GM23338 (cell line): ENCODE results near the gene C17orf114.

Experiments used
- ATAC-seq: fragments of 200-7000 bp; cut with Tn5 transposase; 3 replicates; pipeline ENCODE4 v1.9.1; 2020
- DNase-seq: peaks from one replicate; pipeline ENCODE4 v3.0.0-alpha.2; 2015; ENCODE audit warnings: low spot score
- H2AFZ ChIP-seq: fragments of 200-600 bp; sonication (generic); 2 replicates; pipeline ENCODE4 v1.8.0; 2016; ENCODE audit warnings: antibody characterized with exemption, mild to moderate bottlenecking, moderate library complexity
- H3F3A ChIP-seq: fragments of 200-600 bp; sonication (generic); replicated peaks from 2 replicates; pipeline ENCODE4 v1.8.0; 2017; ENCODE audit warnings: antibody characterized with exemption, mixed run types, low read depth
- H3K27ac ChIP-seq: fragments of 200-600 bp; sonication (generic); 2 replicates; pipeline ENCODE4 v1.6.1; 2016; ENCODE audit warnings: low read depth
- H3K27me3 ChIP-seq: fragments of 200-600 bp; sonication (generic); 2 replicates; pipeline ENCODE4 v1.8.0; 2016; ENCODE audit warnings: mild to moderate bottlenecking, mixed run types, moderate library complexity; ENCODE audit not compliant: insufficient read depth
- H3K36me3 ChIP-seq: fragments of 200-600 bp; sonication (generic); 2 replicates; pipeline ENCODE4 v1.8.0; 2016; ENCODE audit warnings: mild to moderate bottlenecking; ENCODE audit not compliant: insufficient read depth
- H3K4me1 ChIP-seq: fragments of 200-600 bp; sonication (generic); 2 replicates; pipeline ENCODE4 v1.8.0; 2016; ENCODE audit warnings: mild to moderate bottlenecking, moderate library complexity; ENCODE audit not compliant: insufficient read depth
- H3K4me2 ChIP-seq: fragments of 200-600 bp; sonication (generic); 2 replicates; pipeline ENCODE4 v1.7.1; 2017; ENCODE audit warnings: mixed run types
- H3K4me3 ChIP-seq: fragments of 200-600 bp; sonication (generic); 2 replicates; pipeline ENCODE4 v1.6.1; 2016; ENCODE audit warnings: mixed run types
- H3K79me2 ChIP-seq: fragments of 200-600 bp; sonication (generic); replicated peaks from 2 replicates; pipeline ENCODE4 v1.8.0; 2017; ENCODE audit warnings: mild to moderate bottlenecking; ENCODE audit not compliant: insufficient read depth
- H3K9me2 ChIP-seq: fragments of 200-600 bp; sonication (generic); 2 replicates; pipeline ENCODE4 v1.8.0; 2017; ENCODE audit not compliant: insufficient read depth
- H4K20me1 ChIP-seq: fragments of 200-600 bp; sonication (generic); replicated peaks from 2 replicates; pipeline ENCODE4 v1.8.0; 2017; ENCODE audit warnings: mild to moderate bottlenecking; ENCODE audit not compliant: insufficient read depth
- H3K27ac Mint-ChIP-seq: 2 replicates; pipeline ENCODE4 v1.8.0; 2020; ENCODE audit warnings: inconsistent platforms, mild to moderate bottlenecking, moderate library complexity, mixed read lengths
- H3K27me3 Mint-ChIP-seq: 3 replicates; pipeline ENCODE4 v1.8.0; 2022; ENCODE audit warnings: low read depth, mild to moderate bottlenecking, moderate library complexity, mixed read lengths, inconsistent platforms; ENCODE audit not compliant: insufficient read depth, poor library complexity
- H3K36me3 Mint-ChIP-seq: 3 replicates; pipeline ENCODE4 v1.8.0; 2021; ENCODE audit warnings: low read depth, mild to moderate bottlenecking, inconsistent platforms, moderate library complexity, mixed read lengths
- H3K4me1 Mint-ChIP-seq: 3 replicates; pipeline ENCODE4 v1.8.0; 2020; ENCODE audit warnings: mild to moderate bottlenecking, inconsistent platforms, mixed read lengths
- H3K4me3 Mint-ChIP-seq: 3 replicates; pipeline ENCODE4 v1.8.0; 2021; ENCODE audit warnings: moderate library complexity, mild to moderate bottlenecking, inconsistent platforms, mixed read lengths
- H3K9me3 Mint-ChIP-seq: 3 replicates; pipeline ENCODE4 v1.8.0; 2020; ENCODE audit warnings: moderate library complexity, mild to moderate bottlenecking, inconsistent platforms, mixed read lengths
- CTCF ChIP-seq, 2 experiments: fragments of 200-600 bp in 1 of 2; sonication (generic) in 1 of 2; conservative IDR thresholded peaks; 2 replicates each; pipeline versions ENCODE4 v1.5.1 to v1.6.1; 2016 to 2017; ENCODE audit warnings: antibody characterized with exemption in 2 of 2, low read depth in 2 of 2, mild to moderate bottlenecking in 2 of 2, moderate library complexity in 1 of 2
- EZH2 ChIP-seq: fragments of 200-600 bp; sonication (generic); IDR thresholded peaks from one replicate; pipeline ENCODE4 v1.8.0; 2017; ENCODE audit warnings: antibody characterized with exemption, mild to moderate bottlenecking, low read depth; ENCODE audit not compliant: unreplicated experiment
- EZH2phosphoT487 ChIP-seq: fragments of 200-600 bp; sonication (generic); IDR thresholded peaks from one replicate; pipeline ENCODE4 v1.8.1; 2018; ENCODE audit warnings: antibody characterized with exemption; ENCODE audit not compliant: unreplicated experiment
- POLR2AphosphoS5 ChIP-seq: IDR thresholded peaks from 2 replicates; pipeline ENCODE4 v1.6.1; 2016; ENCODE audit warnings: antibody characterized with exemption, low read depth
- REST ChIP-seq: IDR thresholded peaks from one replicate; pipeline ENCODE4 v1.6.1; 2018; ENCODE audit warnings: antibody characterized with exemption; ENCODE audit not compliant: unreplicated experiment
- ZNF331 ChIP-seq: fragments of 250-450 bp; sonication (Bioruptor Pico); IDR thresholded peaks from 2 replicates; pipeline ENCODE4 v1.5.0; 2020; ENCODE audit warnings: low read depth, mild to moderate bottlenecking, moderate library complexity

Gene C17orf114

GRCh38 chr17:4782652-4783051 lies 19.5 kb downstream of the C17orf114 start:
- H3K4me3 Mint-ChIP-seq = no peak overlapping the region
- Histone ChIP-seq H3K4me3 (no peak overlapping the region), H3K27ac (no peak overlapping the region), H3K4me1 (peaks cover 19% of the 10 kb centered on the region), H3K27me3 (peaks cover under 1% of the 10 kb centered on the region), H4K20me1 (no peaks in the 10 kb centered on the region), H3K79me2 (no peaks in the 10 kb centered on the region), H3K4me2 (no peak overlapping the region), H3K36me3 (no peaks in the 10 kb centered on the region), H3K9me2 (no peaks in the 10 kb centered on the region), H3F3A (peaks cover 6% of the 10 kb centered on the region; the same call in 1 of the 2 replicates), H2AFZ (no peak overlapping the region; the same call in 1 of the 2 replicates)
- ATAC-seq (peak; percentile 48), DNase-seq (peak; percentile 54)
- peaks cover 17% of the 10 kb centered on the region for H3K4me1 Mint-ChIP-seq
- no peaks in the 10 kb centered on the region for H3K9me3 Mint-ChIP-seq
- TF ChIP-seq CTCF (conservative IDR thresholded peaks at IDR 0.05; ENCODE audit: low read depth in 2 of 2) (peak; percentile 23 to 50; a peak in 3 of 4 replicates), ZNF331 (CRISPR knock-in tag) (no peak)
- H3K36me3 Mint-ChIP-seq = no peaks in the 10 kb centered on the region
- H3K27me3 Mint-ChIP-seq = peaks cover 13% of the 10 kb centered on the region
- H3K27ac Mint-ChIP-seq = no peak overlapping the region

- no peak overlapping the region for H3K27ac Mint-ChIP-seq
- no peaks in the 10 kb centered on the region for H3K9me3 Mint-ChIP-seq
- TF ChIP-seq POLR2AphosphoS5 = no peak
- no peak for TF ChIP-seq EZH2phosphoT487
- no peak for TF ChIP-seq REST
- no peak for TF ChIP-seq CTCF (conservative IDR thresholded peaks at IDR 0.05; ENCODE audit: low read depth in 2 of 2)
- TF ChIP-seq EZH2 = no peak
These were observed 21.7 kb downstream of the C17orf114 start for GRCh38 chr17:4780325-4780955.

More at GRCh38 chr17:4780325-4780955, 21.7 kb downstream of the C17orf114 start:
- peaks cover 9% of the 10 kb centered on the region for H3K27me3 Mint-ChIP-seq
- no peak overlapping the region for H3K4me3 Mint-ChIP-seq
- no peak overlapping the region for H3K4me2 ChIP-seq
- H2AFZ ChIP-seq = no peak overlapping the region
- H3F3A ChIP-seq = 0 out of 2 replicates have a peak, but pooled peaks cover under 1% of the 10 kb centered on the region
- no peaks in the 10 kb centered on the region for H3K27me3 ChIP-seq
- no peaks in the 10 kb centered on the region for H3K36me3 Mint-ChIP-seq
- H3K36me3 ChIP-seq = no peaks in the 10 kb centered on the region
- no peak for DNase-seq
- H3K4me1 ChIP-seq = no peaks in the 10 kb centered on the region
- H3K27ac ChIP-seq = no peak overlapping the region
- no peak for ATAC-seq
- H3K79me2 ChIP-seq = no peaks in the 10 kb centered on the region
- no peaks in the 10 kb centered on the region for H4K20me1 ChIP-seq
- no peaks in the 10 kb centered on the region for H3K9me2 ChIP-seq
- no peak overlapping the region for H3K4me3 ChIP-seq
- H3K4me1 Mint-ChIP-seq = peaks cover 6% of the 10 kb centered on the region; the same call in 2 of the 3 replicates
